H1 (cell line): Measurements from ENCODE around the gene ATXN7L3. TPM values are rescaled to one million over a fixed set of nuclear protein-coding genes. Genes with fewer than 3 reads are reported as not detected.

Source experiments
- CTCF ChIA-PET: fragments of 300-600 bp; sonication (Branson Sonifier 250); formaldehyde crosslinking; loops from one replicate; lab custom pipeline; 2021; ENCODE audit not compliant: partially characterized antibody; lab: Charles Lee
- POLR2A ChIA-PET: fragments of 300-600 bp; sonication (Branson Sonifier 250); formaldehyde crosslinking; loops from one replicate; lab custom pipeline; 2021; ENCODE audit warnings: inconsistent platforms; ENCODE audit not compliant: partially characterized antibody; lab: Charles Lee
- DNase-seq, 2 experiments: peaks; one replicate each; pipeline versions ENCODE4 v3.0.0 to v3.0.0-alpha.2; 2010 to 2022; ENCODE audit warnings: low spot score in 2 of 2, low read depth in 1 of 2, mixed read lengths in 1 of 2
- FAIRE-seq: peaks from 2 replicates; lab custom pipeline; 2011; peaks lifted over from hg19 to GRCh38; lab: Jason Lieb, UNC
- H2AFZ ChIP-seq: 2 replicates; pipeline ENCODE4 v1.8.1; 2012; ENCODE audit warnings: low read length, inconsistent platforms
- H2AK5ac ChIP-seq: 2 replicates; pipeline ENCODE4 v1.6.1; 2013; ENCODE audit warnings: low read depth, low read length
- H2BK120ac ChIP-seq: replicated peaks from 2 replicates; pipeline ENCODE3; 2013; ENCODE audit warnings: low read depth, low read length, inconsistent platforms
- H2BK12ac ChIP-seq: 2 replicates; pipeline ENCODE4 v1.6.1; 2013; ENCODE audit warnings: low read depth, low read length
- H2BK15ac ChIP-seq: 2 replicates; pipeline ENCODE4 v1.6.1; 2013; ENCODE audit warnings: low read length
- H2BK20ac ChIP-seq: 2 replicates; pipeline ENCODE4 v1.6.1; 2013; ENCODE audit warnings: low read length
- H2BK5ac ChIP-seq: 2 replicates; pipeline ENCODE4 v1.6.1; 2013; ENCODE audit warnings: low read depth, low read length
- H3K14ac ChIP-seq: 2 replicates; pipeline ENCODE4 v1.6.1; 2013; ENCODE audit warnings: inconsistent platforms; ENCODE audit not compliant: insufficient read length
- H3K18ac ChIP-seq: 2 replicates; pipeline ENCODE4 v1.6.1; 2013; ENCODE audit warnings: low read length; ENCODE audit errors: extremely low read depth
- H3K23ac ChIP-seq: 2 replicates; pipeline ENCODE4 v1.6.1; 2013; ENCODE audit warnings: inconsistent platforms; ENCODE audit not compliant: insufficient read length
- H3K23me2 ChIP-seq: 2 replicates; pipeline ENCODE4 v1.6.1; 2013; ENCODE audit warnings: low read depth, low read length
- H3K27ac ChIP-seq: 2 replicates; pipeline ENCODE4 v1.6.1; 2011; ENCODE audit warnings: low read depth, low read length, inconsistent platforms
- H3K27me3 ChIP-seq, 4 experiments: replicated peaks in 1 of 4; 1 replicate in 1 of 4; 2 replicates in 3 of 4; pipeline versions ENCODE4 v1.6.1 to v1.8.1; 2011 to 2013; ENCODE audit warnings: low read length in 3 of 4, mild to moderate bottlenecking in 3 of 4, inconsistent platforms in 2 of 4, mixed read lengths in 2 of 4, moderate library complexity in 1 of 4; ENCODE audit not compliant: control insufficient read depth in 3 of 4, insufficient read depth in 3 of 4; ENCODE audit errors: extremely low read depth in 1 of 4
- H3K36me3 ChIP-seq, 4 experiments: 2 replicates each; pipeline versions ENCODE4 v1.6.1 to v1.8.1; 2011 to 2013; ENCODE audit warnings: mild to moderate bottlenecking in 4 of 4, low read length in 3 of 4, moderate library complexity in 2 of 4, control low read depth in 1 of 4, inconsistent platforms in 1 of 4; ENCODE audit not compliant: insufficient read depth in 4 of 4, control insufficient read depth in 2 of 4
- H3K4ac ChIP-seq: replicated peaks from 2 replicates; pipeline ENCODE3; 2013; ENCODE audit warnings: low read length, low read depth, mixed read lengths, inconsistent platforms; ENCODE audit not compliant: insufficient read length
- H3K4me1 ChIP-seq, 4 experiments: replicated peaks in 1 of 4; 1 replicate in 1 of 4; 2 replicates in 3 of 4; pipeline versions ENCODE4 v1.6.1 to v1.8.1; 2011 to 2013; ENCODE audit warnings: low read length in 3 of 4, inconsistent platforms in 2 of 4, mixed read lengths in 1 of 4; ENCODE audit not compliant: insufficient read depth in 4 of 4, control insufficient read depth in 3 of 4
- H3K4me2 ChIP-seq, 2 experiments: 2 replicates each; pipeline versions ENCODE4 v1.6.1 to v1.8.1; 2011 to 2013; ENCODE audit warnings: low read depth in 2 of 2, low read length in 2 of 2, control low read depth in 1 of 2, inconsistent platforms in 1 of 2, mild to moderate bottlenecking in 1 of 2; ENCODE audit not compliant: insufficient read depth in 1 of 2
- H3K4me3 ChIP-seq, 4 experiments: fragments of 200-600, 300-600 bp in 1 of 4; sonication (generic), shearing (Covaris generic), sonication (Bioruptor Twin) in 1 of 4; 2 replicates each; pipeline versions ENCODE4 v1.5.1 to v1.8.1; 2011 to 2016; ENCODE audit warnings: low read length in 4 of 4, low read depth in 3 of 4, control low read depth in 2 of 4, inconsistent platforms in 2 of 4, mild to moderate bottlenecking in 2 of 4, mixed read lengths in 1 of 4, moderate library complexity in 1 of 4; ENCODE audit not compliant: insufficient read depth in 2 of 4; ENCODE audit errors: extremely low read depth in 1 of 4
- H3K56ac ChIP-seq: replicated peaks from 2 replicates; pipeline ENCODE3; 2013; ENCODE audit warnings: low read depth, mild to moderate bottlenecking, mixed read lengths, low read length, inconsistent platforms; ENCODE audit not compliant: insufficient read length
- H3K79me1 ChIP-seq: 2 replicates; pipeline ENCODE4 v1.6.1; 2013; ENCODE audit warnings: low read depth, low read length, control low read depth
- H3K79me2 ChIP-seq, 2 experiments: 2 replicates each; pipeline versions ENCODE4 v1.6.1 to v1.8.1; 2012 to 2013; ENCODE audit warnings: low read length in 2 of 2, mild to moderate bottlenecking in 2 of 2, inconsistent platforms in 1 of 2; ENCODE audit not compliant: insufficient read depth in 2 of 2, control insufficient read depth in 1 of 2
- H3K9ac ChIP-seq, 4 experiments: replicated peaks in 1 of 4; 1 replicate in 1 of 4; 2 replicates in 3 of 4; pipeline versions ENCODE4 v1.6.1 to v1.8.1; 2011 to 2013; ENCODE audit warnings: low read depth in 3 of 4, low read length in 3 of 4, control low read depth in 2 of 4, mild to moderate bottlenecking in 2 of 4, moderate library complexity in 2 of 4, inconsistent platforms in 1 of 4; ENCODE audit errors: extremely low read depth in 1 of 4
- H3K9me3 ChIP-seq, 2 experiments: 2 replicates each; pipeline versions ENCODE4 v1.6.1 to v1.8.1; 2012 to 2013; ENCODE audit warnings: mild to moderate bottlenecking in 2 of 2, moderate library complexity in 2 of 2, control low read depth in 1 of 2, inconsistent platforms in 1 of 2, low read depth in 1 of 2, low read length in 1 of 2, mixed read lengths in 1 of 2; ENCODE audit not compliant: insufficient read depth in 2 of 2
- H4K20me1 ChIP-seq, 2 experiments: replicated peaks in 1 of 2; 2 replicates each; pipeline versions ENCODE3 to v1.8.1; 2011 to 2013; ENCODE audit warnings: inconsistent platforms in 2 of 2, low read length in 2 of 2, mild to moderate bottlenecking in 1 of 2; ENCODE audit not compliant: insufficient read depth in 2 of 2, control insufficient read depth in 1 of 2
- H4K5ac ChIP-seq: 2 replicates; pipeline ENCODE4 v1.6.1; 2013; ENCODE audit warnings: low read length, low read depth, mixed read lengths, inconsistent platforms; ENCODE audit not compliant: insufficient read length
- H4K8ac ChIP-seq: 2 replicates; pipeline ENCODE4 v1.8.0; 2013; ENCODE audit warnings: mild to moderate bottlenecking, moderate library complexity, low read length, inconsistent platforms; ENCODE audit not compliant: insufficient read depth; ENCODE audit errors: extremely low read depth
- H4K91ac ChIP-seq: replicated peaks from 2 replicates; pipeline ENCODE3; 2013; ENCODE audit warnings: low read length, mixed read lengths, inconsistent platforms; ENCODE audit not compliant: insufficient read length
- CHD2 ChIP-seq: IDR thresholded peaks from 2 replicates; pipeline ENCODE4 v1.6.1; 2012; ENCODE audit warnings: low read length, improper control_type of control experiment
- RBBP5 ChIP-seq: IDR thresholded peaks from 2 replicates; pipeline ENCODE4 v1.7.1; 2012; ENCODE audit warnings: low read depth, mild to moderate bottlenecking, inconsistent platforms, low read length, moderate library complexity, borderline replicate concordance
- RNF2 ChIP-seq: fragments of 200-900, 300-1000 bp; sonication (generic); IDR thresholded peaks from 2 replicates; pipeline ENCODE4 v1.7.1; 2016; ENCODE audit warnings: borderline replicate concordance, low read depth, mild to moderate bottlenecking, antibody characterized with exemption, low read length; ENCODE audit not compliant: poor library complexity, severe bottlenecking; ENCODE audit errors: missing control alignments
- SP2 ChIP-seq: IDR thresholded peaks from 2 replicates; pipeline ENCODE4 v1.6.1; 2012; ENCODE audit warnings: mild to moderate bottlenecking, low read length, inconsistent platforms
- TBP ChIP-seq: IDR thresholded peaks from 2 replicates; pipeline ENCODE4 v1.6.1; 2011; ENCODE audit warnings: low read depth, low read length, improper control_type of control experiment
- WGBS, 2 experiments: shearing (Covaris generic) in 1 of 2; methylation state at CpG; one replicate each; pipeline versions ENCODE4 v1.1.6 to v1.1.7; 2013 to 2015; ENCODE audit warnings: low lambda C conversion rate in 2 of 2, mixed read lengths in 2 of 2, inconsistent platforms in 1 of 2, low coverage in 1 of 2, missing lambda C conversion rate in 1 of 2; ENCODE audit not compliant: insufficient replicate concordance in 2 of 2, insufficient coverage in 1 of 2, insufficient read length in 1 of 2; ENCODE audit errors: extremely low coverage in 1 of 2, missing lambda C conversion rate in 1 of 2; 5-methylcytosine and 5-hydroxymethylcytosine counted together
- long read RNA-seq, 2 experiments: library from RNA in 1 of 2; library from capped mRNA in 1 of 2; stranded (forward); transcript quantifications; one replicate each; pipeline ENCODE4 v2.0.0, GENCODE V29; 2021; ENCODE audit warnings: inconsistent platforms in 1 of 2
- polyA minus RNA-seq, 3 experiments: library from RNA; depleted of rRNA, polyadenylated mRNA; stranded (reverse); fragments of >200 nt; gene quantifications; 1 replicate in 2 of 3; 2 replicates in 1 of 3; pipeline ENCODE4 v1.2.3, GENCODE V29; 2011
- polyA plus RNA-seq, 7 experiments: library from polyadenylated mRNA; depleted of rRNA in 3 of 7; stranded (reverse) in 5 of 7; unstranded in 2 of 7; fragments of >200 nt in 5 of 7; fragments of 200-250 nt in 2 of 7; gene quantifications; 1 replicate in 5 of 7; 2 replicates in 1 of 7; 4 replicates in 1 of 7; pipeline versions ENCODE4 v1.2.1 to v1.2.3, GENCODE V29; 2011 to 2013; ENCODE audit warnings: missing spikeins in 2 of 7, mixed read lengths in 2 of 7
- total RNA-seq: library from RNA; stranded (reverse); fragmentation: NEBNext Ultra II Directional; extraction: Animal tissue kit (Norgen Biotek cat#: 25700); gene quantifications from 2 replicates; pipeline ENCODE4 v1.2.1, GENCODE V29; 2021

ATXN7L3 gene, protein sequence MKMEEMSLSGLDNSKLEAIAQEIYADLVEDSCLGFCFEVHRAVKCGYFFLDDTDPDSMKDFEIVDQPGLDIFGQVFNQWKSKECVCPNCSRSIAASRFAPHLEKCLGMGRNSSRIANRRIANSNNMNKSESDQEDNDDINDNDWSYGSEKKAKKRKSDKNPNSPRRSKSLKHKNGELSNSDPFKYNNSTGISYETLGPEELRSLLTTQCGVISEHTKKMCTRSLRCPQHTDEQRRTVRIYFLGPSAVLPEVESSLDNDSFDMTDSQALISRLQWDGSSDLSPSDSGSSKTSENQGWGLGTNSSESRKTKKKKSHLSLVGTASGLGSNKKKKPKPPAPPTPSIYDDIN
- total RNA-seq (103 and 106 TPM in 2 replicates), polyA plus RNA-seq (2011; rRNA removed) (53.7 and 72.5 TPM in 2 replicates), polyA minus RNA-seq (2011; rRNA and poly(A)+ RNA removed) (51.4 and 62.5 TPM in 2 replicates)
- polyA plus RNA-seq (2011; cell fraction: cytosol; rRNA removed), result 64.5 TPM
- 132 TPM for polyA plus RNA-seq (2011; cell fraction: nucleus; rRNA removed)
- polyA plus RNA-seq (2012, experiment 1 of 2), result 47.6 to 71.4 TPM (median 64.4 TPM) in 4 replicates
- polyA plus RNA-seq (2012, experiment 2 of 2), result 60.9 TPM
- 50.8 TPM for polyA plus RNA-seq (2013, experiment 1 of 2)
- 46.4 TPM for polyA plus RNA-seq (2013, experiment 2 of 2)
- polyA minus RNA-seq (2011; cell fraction: cytosol; rRNA and poly(A)+ RNA removed), result 36.7 TPM
- 68.0 TPM for polyA minus RNA-seq (2011; cell fraction: nucleus; rRNA and poly(A)+ RNA removed)
- long read RNA-seq, experiment 1, partial matches to known transcripts, result 6 of 62 reads
- long read RNA-seq, experiment 1, other reads (novel, unspliced or antisense), result 52 of 62 reads
- long read RNA-seq, experiment 2, partial matches to known transcripts, result 0 of 1 reads
- long read RNA-seq, experiment 2, other reads (novel, unspliced or antisense), result 1 of 1 reads

DNA sequence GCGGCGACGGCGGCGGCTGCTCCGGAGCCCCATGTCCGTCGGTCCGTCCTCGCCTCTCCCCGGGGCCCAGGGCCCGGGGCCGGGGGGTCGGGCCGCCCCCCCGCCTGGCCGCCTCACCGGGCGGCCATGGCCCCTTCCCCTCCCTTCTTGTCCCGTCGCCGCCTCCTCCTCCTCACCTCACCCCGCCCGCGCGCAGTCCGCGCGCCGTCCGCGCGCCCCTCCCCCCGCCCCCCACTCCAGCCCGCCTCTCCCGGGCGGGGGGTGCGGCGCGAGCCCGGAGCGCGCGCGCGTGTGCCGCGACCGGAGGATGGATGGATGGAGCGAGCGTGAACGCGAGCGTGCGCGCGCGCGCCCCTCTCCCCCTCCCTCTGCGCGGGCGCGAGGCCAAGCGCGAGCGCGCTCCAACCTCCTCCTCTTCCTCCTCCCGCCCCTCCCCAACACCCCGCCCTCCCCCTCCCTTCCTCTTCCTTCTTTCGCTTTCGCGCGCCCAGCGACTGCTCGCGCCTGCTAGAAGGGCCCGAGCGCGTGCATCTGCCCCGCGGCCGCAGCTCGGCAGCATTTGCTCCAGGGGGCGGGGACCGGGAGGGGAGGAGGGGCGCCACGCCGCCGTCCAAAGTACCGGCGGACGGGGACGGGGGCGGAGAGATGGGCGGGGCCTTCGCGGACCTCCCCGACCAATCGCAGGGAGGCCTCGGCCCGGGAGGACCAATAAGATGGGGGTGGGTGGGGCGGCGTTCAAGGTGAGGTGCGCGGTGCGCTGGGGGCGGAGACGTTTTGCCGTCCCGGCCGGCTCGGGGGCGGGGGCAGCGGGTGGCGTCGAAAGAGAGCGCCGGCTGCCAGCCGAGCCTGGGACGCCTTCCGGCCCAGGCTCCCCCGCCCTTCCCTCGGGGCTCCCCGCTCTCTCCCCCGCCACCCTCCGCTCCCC, at the start of gene ATXN7L3:
ATXN7L3 (minus strand) TSS at position 332 of the 925 bp plus-strand sequence. CDS start 1,814 bp downstream, outside the sequence.
- Histone ChIP-seq H3K56ac (peak within 1 kb of the TSS; percentile 94), H3K23me2 (peaks cover 10% of the 10 kb centered on the region), H4K5ac (peak within 1 kb of the TSS; percentile 69), H2BK20ac (no peak within 1 kb of the TSS), H2BK12ac (peak within 1 kb of the TSS; percentile 46; the same call in 1 of the 2 replicates), H3K4ac (peak within 1 kb of the TSS; percentile 71), H3K79me1 (no peaks in the 10 kb centered on the region; the same call in 1 of the 2 replicates), H4K91ac (peak within 1 kb of the TSS; percentile 72), H3K9me3 (no peaks in the 10 kb centered on the region), H2BK120ac (no peak within 1 kb of the TSS), H2AK5ac (no peak within 1 kb of the TSS), H3K23ac (no peak within 1 kb of the TSS), H3K27ac (peak within 1 kb of the TSS; percentile 66), H3K79me2 (peaks cover 0 to 24% of the 10 kb centered on the region in 2 experiments; a peak in 3 of 4 replicates), H2AFZ (no peak within 1 kb of the TSS), H2BK5ac (peak within 1 kb of the TSS; percentile 89; the same call in 1 of the 2 replicates), H3K27me3 (no peaks in the 10 kb centered on the region), H3K18ac (peak within 1 kb of the TSS; percentile 95), H3K4me2 (peak within 1 kb of the TSS; percentile 86 to 97), H3K4me3 (peak within 1 kb of the TSS; percentile 77 to 98 (median 82)), H3K9ac (peak within 1 kb of the TSS; percentile 74 to 80 (median 78)), H3K36me3 (peaks cover 10 to 20% (median 14%) of the 10 kb centered on the region in 4 experiments), H4K8ac (peak within 1 kb of the TSS; percentile 94), H3K4me1 (peaks cover 3 to 23% (median 8%) of the 10 kb centered on the region in 4 experiments), H4K20me1 (peaks cover 0 to 6% of the 10 kb centered on the region in 2 experiments), H2BK15ac (peak within 1 kb of the TSS; percentile 77; the same call in 1 of the 2 replicates), H3K14ac (peak within 1 kb of the TSS; percentile 37)
- ChIA-PET POLR2A (interaction anchor here (0.9 to 8.5 kb wide), 11 partner anchors 10 to 162 kb away, joined by 3 to 78 read pairs (median 5); partner anchors contain the start of genes TMUB2 and UBTF), CTCF (interaction anchor here (1.0 to 2.7 kb wide), 4 partner anchors 10 to 31 kb away, joined by 5 to 13 read pairs (median 8); partner anchors contain the start of gene TMUB2)
- DNase-seq (peak; percentile 92 to 97), FAIRE-seq (no peak)
- WGBS, 2 experiments, result 17% methylated on average over 1 of the region's 126 CpGs; no CpG with 5 or more reads in 1 of the 2 experiments
- TF ChIP-seq CHD2, result no peak; the same call in 1 of the 2 replicates
- TF ChIP-seq RNF2, result no peak
- no peak for TF ChIP-seq RBBP5
- peak; percentile 7; the same call in 1 of the 2 replicates for TF ChIP-seq SP2
- TF ChIP-seq TBP, result peak; percentile 43; the same call in 1 of the 2 replicates
